OCI-LY3 (cell line): ENCODE data around the gene FEN1.
A peak's percentile ranks its signal among the peaks of the same experiment; 100 is the strongest.

Source experiments
- H2AFZ ChIP-seq: fragments of 200-600, 300-600 bp; shearing (Covaris generic); 2 replicates; pipeline ENCODE4 v1.6.0; 2014; ENCODE audit warnings: antibody characterized with exemption, low read depth, low read length
- H3K27ac ChIP-seq: fragments of 200-600, 300-600 bp; sonication (generic); 2 replicates; pipeline ENCODE4 v1.5.1; 2014; ENCODE audit warnings: mild to moderate bottlenecking, low read length, moderate library complexity, mixed read lengths
- H3K27me3 ChIP-seq: fragments of 200-600, 300-600 bp; sonication (generic); 2 replicates; pipeline ENCODE4 v1.6.1; 2014; ENCODE audit warnings: low read depth, low read length, mixed read lengths
- H3K36me3 ChIP-seq: fragments of 200-600, 300-600 bp; sonication (generic); replicated peaks from 2 replicates; pipeline ENCODE3; 2014; ENCODE audit warnings: low read depth, low read length, mixed read lengths
- H3K4me1 ChIP-seq: fragments of 300-600, 200-600 bp; sonication (generic); 2 replicates; pipeline ENCODE4 v1.6.1; 2014; ENCODE audit warnings: low read length, mixed read lengths
- H3K4me2 ChIP-seq: fragments of 200-600, 300-600 bp; sonication (generic); 2 replicates; pipeline ENCODE4 v1.6.1; 2014; ENCODE audit warnings: low read length, mixed read lengths
- H3K4me3 ChIP-seq: fragments of 300-600, 200-600 bp; sonication (generic); 2 replicates; pipeline ENCODE4 v1.5.1; 2014; ENCODE audit warnings: antibody characterized with exemption, mild to moderate bottlenecking, low read length, moderate library complexity
- H3K79me2 ChIP-seq: fragments of 300-600, 200-600 bp; shearing (Covaris generic); 2 replicates; pipeline ENCODE4 v1.6.1; 2014; ENCODE audit warnings: mild to moderate bottlenecking, low read length, mixed read lengths
- H3K9ac ChIP-seq: fragments of 300-600, 200-600 bp; shearing (Covaris generic); 2 replicates; pipeline ENCODE4 v1.6.0; 2014; ENCODE audit warnings: mild to moderate bottlenecking, low read length, moderate library complexity
- H3K9me3 ChIP-seq: fragments of 200-600, 300-600 bp; shearing (Covaris generic); 2 replicates; pipeline ENCODE4 v1.6.1; 2014; ENCODE audit warnings: low read length, mixed read lengths; ENCODE audit not compliant: insufficient read depth
- H4K20me1 ChIP-seq: fragments of 200-600, 300-600 bp; sonication (generic); 2 replicates; pipeline ENCODE4 v1.6.1; 2016; ENCODE audit warnings: low read length, mixed read lengths; ENCODE audit not compliant: insufficient read depth
- EZH2phosphoT487 ChIP-seq: fragments of 200-600 bp; shearing (Covaris generic); IDR thresholded peaks from 2 replicates; pipeline ENCODE4 v1.6.1; 2018; ENCODE audit warnings: antibody characterized with exemption, mixed run types, low read depth
- TF ChIP-seq, protein P1 (sequence below): fragments of 200-600, 300-600 bp; sonication (generic); IDR thresholded peaks from 2 replicates; pipeline ENCODE4 v1.5.1; 2014; ENCODE audit warnings: antibody characterized with exemption, low read length, low read depth

Gene FEN1

DNA sequence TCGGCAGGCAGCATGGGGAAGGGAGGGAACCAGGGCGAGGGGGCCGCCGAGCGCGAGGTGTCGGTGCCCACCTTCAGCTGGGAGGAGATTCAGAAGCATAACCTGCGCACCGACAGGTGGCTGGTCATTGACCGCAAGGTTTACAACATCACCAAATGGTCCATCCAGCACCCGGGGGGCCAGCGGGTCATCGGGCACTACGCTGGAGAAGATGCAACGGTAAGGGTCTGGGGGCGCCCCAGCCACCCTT lies 35.6 kb downstream of the FEN1 start:
- Histone ChIP-seq H3K4me3 (peak overlapping the region; percentile 90), H4K20me1 (peaks cover 30% of the 10 kb centered on the region), H3K4me2 (peak overlapping the region; percentile 98), H3K27ac (peak overlapping the region; percentile 96), H2AFZ (no peak overlapping the region), H3K9ac (peak overlapping the region; percentile 95), H3K4me1 (peaks cover 53% of the 10 kb centered on the region), H3K36me3 (peaks cover 38% of the 10 kb centered on the region), H3K27me3 (no peaks in the 10 kb centered on the region), H3K9me3 (no peaks in the 10 kb centered on the region), H3K79me2 (peaks cover 73% of the 10 kb centered on the region)
- TF ChIP-seq, protein P1, sequence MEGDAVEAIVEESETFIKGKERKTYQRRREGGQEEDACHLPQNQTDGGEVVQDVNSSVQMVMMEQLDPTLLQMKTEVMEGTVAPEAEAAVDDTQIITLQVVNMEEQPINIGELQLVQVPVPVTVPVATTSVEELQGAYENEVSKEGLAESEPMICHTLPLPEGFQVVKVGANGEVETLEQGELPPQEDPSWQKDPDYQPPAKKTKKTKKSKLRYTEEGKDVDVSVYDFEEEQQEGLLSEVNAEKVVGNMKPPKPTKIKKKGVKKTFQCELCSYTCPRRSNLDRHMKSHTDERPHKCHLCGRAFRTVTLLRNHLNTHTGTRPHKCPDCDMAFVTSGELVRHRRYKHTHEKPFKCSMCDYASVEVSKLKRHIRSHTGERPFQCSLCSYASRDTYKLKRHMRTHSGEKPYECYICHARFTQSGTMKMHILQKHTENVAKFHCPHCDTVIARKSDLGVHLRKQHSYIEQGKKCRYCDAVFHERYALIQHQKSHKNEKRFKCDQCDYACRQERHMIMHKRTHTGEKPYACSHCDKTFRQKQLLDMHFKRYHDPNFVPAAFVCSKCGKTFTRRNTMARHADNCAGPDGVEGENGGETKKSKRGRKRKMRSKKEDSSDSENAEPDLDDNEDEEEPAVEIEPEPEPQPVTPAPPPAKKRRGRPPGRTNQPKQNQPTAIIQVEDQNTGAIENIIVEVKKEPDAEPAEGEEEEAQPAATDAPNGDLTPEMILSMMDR: no peak
- no peak for TF ChIP-seq EZH2phosphoT487

GRCh38 chr11:61828629-61829407 lies 36.1 kb downstream of the FEN1 start:
- Histone ChIP-seq H3K9ac (peak overlapping the region; percentile 95), H3K79me2 (peaks cover 78% of the 10 kb centered on the region), H3K4me2 (peak overlapping the region; percentile 98), H3K9me3 (no peaks in the 10 kb centered on the region), H3K4me1 (peaks cover 58% of the 10 kb centered on the region), H3K27me3 (no peaks in the 10 kb centered on the region), H4K20me1 (peaks cover 30% of the 10 kb centered on the region), H3K27ac (peak overlapping the region; percentile 96), H3K36me3 (peaks cover 43% of the 10 kb centered on the region), H3K4me3 (peak overlapping the region; percentile 90), H2AFZ (no peak overlapping the region)
- TF ChIP-seq EZH2phosphoT487: no peak
- TF ChIP-seq, protein P1: peak; percentile 59

DNA sequence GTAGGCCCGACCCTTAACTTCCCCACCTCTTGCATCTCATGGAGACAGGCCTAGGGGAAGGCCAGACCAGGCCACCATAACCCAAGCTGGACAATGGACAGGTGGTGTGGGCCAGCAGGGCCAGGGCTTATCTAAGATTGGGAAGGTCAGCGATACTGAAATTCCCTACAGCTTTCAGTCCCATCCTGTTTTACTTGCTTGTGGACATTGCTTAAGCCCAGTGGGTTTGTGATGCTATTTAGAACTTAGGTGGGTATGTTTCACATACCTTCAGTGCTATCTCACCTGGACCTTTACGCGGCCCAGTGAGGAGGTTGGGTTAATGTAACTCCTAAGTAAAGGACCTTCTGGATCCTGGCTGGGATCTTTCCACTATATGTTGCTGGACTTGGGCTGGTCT lies 37.1 kb downstream of the FEN1 start:
- H3K79me2 ChIP-seq: peaks cover 85% of the 10 kb centered on the region
- H3K4me1 ChIP-seq: peaks cover 68% of the 10 kb centered on the region
- no peaks in the 10 kb centered on the region for H3K27me3 ChIP-seq
- H2AFZ ChIP-seq: no peak overlapping the region
- TF ChIP-seq, protein P1: no peak
- TF ChIP-seq EZH2phosphoT487: no peak
- peaks cover 46% of the 10 kb centered on the region for H3K36me3 ChIP-seq
- H4K20me1 ChIP-seq: peaks cover 30% of the 10 kb centered on the region
- H3K4me3 ChIP-seq: peak overlapping the region; percentile 90
- H3K27ac ChIP-seq: peak overlapping the region; percentile 96
- no peaks in the 10 kb centered on the region for H3K9me3 ChIP-seq
- peak overlapping the region; percentile 95 for H3K9ac ChIP-seq
- peak overlapping the region; percentile 98 for H3K4me2 ChIP-seq

GRCh38 chr11:61830237-61831105 lies 37.8 kb downstream of the FEN1 start:
- H4K20me1 ChIP-seq: peaks cover 30% of the 10 kb centered on the region
- no peak overlapping the region for H2AFZ ChIP-seq
- peak overlapping the region; percentile 96 for H3K27ac ChIP-seq
- H3K4me3 ChIP-seq: peak overlapping the region; percentile 90
- no peaks in the 10 kb centered on the region for H3K9me3 ChIP-seq
- H3K9ac ChIP-seq: peak overlapping the region; percentile 95
- no peaks in the 10 kb centered on the region for H3K27me3 ChIP-seq
- peaks cover 46% of the 10 kb centered on the region for H3K36me3 ChIP-seq
- TF ChIP-seq EZH2phosphoT487: no peak
- TF ChIP-seq, protein P1: no peak
- peaks cover 74% of the 10 kb centered on the region for H3K4me1 ChIP-seq
- H3K4me2 ChIP-seq: peak overlapping the region; percentile 98
- peaks cover 92% of the 10 kb centered on the region for H3K79me2 ChIP-seq
